HepG2 (cell line): Measurements from ENCODE around the gene TBXAS1. TPM values are rescaled to one million over a fixed set of nuclear protein-coding genes. Genes with fewer than 3 reads are reported as not detected.
A peak's percentile ranks its signal among the peaks of the same experiment; 100 is the strongest.

ENCODE experiments used
- AKNA ChIP-seq: sonication (generic); formaldehyde crosslinking; IDR thresholded peaks from 2 replicates; pipeline ENCODE4 v1.4.0; 2020; ENCODE audit warnings: missing genetic modification reagents, borderline replicate concordance
- FOXJ3 ChIP-seq: sonication (generic); formaldehyde crosslinking; IDR thresholded peaks from 2 replicates; pipeline ENCODE4 v1.4.0; 2020; ENCODE audit warnings: missing genetic modification reagents, mild to moderate bottlenecking, borderline replicate concordance
- HMGA1 ChIP-seq: sonication (generic); formaldehyde crosslinking; conservative IDR thresholded peaks from 2 replicates; pipeline ENCODE4 v1.4.0; 2020; ENCODE audit warnings: missing genetic modification reagents
- HOMEZ ChIP-seq: IDR thresholded peaks from 2 replicates; pipeline ENCODE4 v1.6.1; 2016; ENCODE audit warnings: low read depth
- LRRFIP1 ChIP-seq: sonication (generic); formaldehyde crosslinking; conservative IDR thresholded peaks from 2 replicates; pipeline ENCODE4 v1.4.0; 2020; ENCODE audit warnings: missing genetic modification reagents
- NR2F1 ChIP-seq, 2 experiments: fragments of 450-650 bp in 1 of 2; formaldehyde crosslinking in 1 of 2; IDR thresholded peaks; 2 replicates each; pipeline versions ENCODE4 v1.5.0 to v1.6.1; 2016 to 2020; ENCODE audit warnings: mild to moderate bottlenecking in 1 of 2, missing compliant biosample characterization in 1 of 2, missing genetic modification reagents in 1 of 2, moderate library complexity in 1 of 2
- PHF21A ChIP-seq: sonication (generic); formaldehyde crosslinking; IDR thresholded peaks from 2 replicates; pipeline ENCODE4 v1.5.0; 2020; ENCODE audit warnings: mild to moderate bottlenecking, missing genetic modification reagents
- PITX1 ChIP-seq: sonication (generic); formaldehyde crosslinking; IDR thresholded peaks from 2 replicates; pipeline ENCODE4 v1.5.1; 2020; ENCODE audit warnings: mild to moderate bottlenecking, missing genetic modification reagents
- RXRB ChIP-seq: IDR thresholded peaks from 2 replicates; pipeline ENCODE4 v1.6.1; 2016; ENCODE audit warnings: borderline replicate concordance, missing genetic modification reagents, missing compliant biosample characterization
- SETDB1 ChIP-seq: sonication (generic); formaldehyde crosslinking; IDR thresholded peaks from 2 replicates; pipeline ENCODE4 v1.5.1; 2020; ENCODE audit warnings: missing genetic modification reagents, mild to moderate bottlenecking, borderline replicate concordance
- ZFX ChIP-seq: sonication (generic); formaldehyde crosslinking; IDR thresholded peaks from 2 replicates; pipeline ENCODE4 v1.4.0; 2020; ENCODE audit warnings: mild to moderate bottlenecking, low read depth, missing genetic modification reagents, moderate library complexity
- polyA plus RNA-seq, 8 experiments: library from polyadenylated mRNA; depleted of rRNA in 3 of 8; stranded (reverse) in 7 of 8; unstranded in 1 of 8; fragments of >200 nt; fragmentation: Illumina TruSeq in 4 of 8; extraction: Trizol in 4 of 8; gene quantifications; 2 replicates each; pipeline versions ENCODE4 v1.2.1 to v1.2.3, GENCODE V29; 2011 to 2016; ENCODE audit warnings: low read depth in 4 of 8, missing spikeins in 1 of 8, mixed read lengths in 1 of 8; ENCODE audit not compliant: insufficient read depth in 1 of 8
- total RNA-seq, 5 experiments: library from RNA; depleted of rRNA; stranded (reverse); fragments of >200 nt; fragmentation: Illumina TruSeq; extraction: Trizol; gene quantifications; 2 replicates each; pipeline ENCODE4 v1.2.3, GENCODE V29; 2016; ENCODE audit warnings: low read depth in 1 of 5
- TF ChIP-seq, protein P1 (sequence below): sonication (generic); formaldehyde crosslinking; IDR thresholded peaks from 2 replicates; pipeline ENCODE4 v1.4.0; 2020; ENCODE audit warnings: mild to moderate bottlenecking, missing genetic modification reagents, borderline replicate concordance
- TF ChIP-seq, protein P2 (sequence below): sonication (generic); formaldehyde crosslinking; IDR thresholded peaks from 2 replicates; pipeline ENCODE4 v1.4.0; 2020; ENCODE audit warnings: missing genetic modification reagents

TBXAS1 gene
- total and polyA plus RNA-seq, 2 of the 13 experiments (the other 11 are each of a cell fraction or from before 2014, with no cell fraction given): 4.0 to 4.9 TPM

DNA sequence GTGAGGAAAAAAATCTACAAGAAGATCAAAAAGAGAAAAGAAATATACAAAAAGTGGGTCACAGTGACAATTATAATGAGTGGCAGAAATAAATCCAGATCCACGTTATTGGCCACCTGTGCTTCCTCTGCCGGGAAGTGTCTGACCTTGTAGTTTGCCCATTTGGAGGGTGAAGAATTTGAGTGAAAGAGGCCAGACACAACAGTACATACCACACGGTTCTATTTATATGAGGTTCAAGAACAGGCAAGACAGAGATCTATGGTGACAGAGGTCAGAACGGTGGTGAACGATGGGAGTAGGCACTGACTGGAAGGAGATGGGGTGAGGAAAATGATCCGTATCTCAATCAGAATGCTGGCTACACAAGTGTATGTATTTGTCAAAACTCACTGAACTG lies 216.6 kb downstream of the TBXAS1 start (continued):
- TF ChIP-seq FOXJ3: no peak
- no peak for TF ChIP-seq HMGA1 (CRISPR knock-in tag)
- peak; percentile 32; the same call in 1 of the 2 replicates for TF ChIP-seq RXRB (CRISPR knock-in tag)
- TF ChIP-seq PITX1 (CRISPR knock-in tag): no peak
- no peak; the same call in 1 of the 2 replicates for TF ChIP-seq HOMEZ (CRISPR knock-in tag)
- no peak for TF ChIP-seq SETDB1
- no peak for TF ChIP-seq PHF21A (CRISPR knock-in tag)
- TF ChIP-seq ZFX (CRISPR knock-in tag): no peak
- TF ChIP-seq, protein P1, sequence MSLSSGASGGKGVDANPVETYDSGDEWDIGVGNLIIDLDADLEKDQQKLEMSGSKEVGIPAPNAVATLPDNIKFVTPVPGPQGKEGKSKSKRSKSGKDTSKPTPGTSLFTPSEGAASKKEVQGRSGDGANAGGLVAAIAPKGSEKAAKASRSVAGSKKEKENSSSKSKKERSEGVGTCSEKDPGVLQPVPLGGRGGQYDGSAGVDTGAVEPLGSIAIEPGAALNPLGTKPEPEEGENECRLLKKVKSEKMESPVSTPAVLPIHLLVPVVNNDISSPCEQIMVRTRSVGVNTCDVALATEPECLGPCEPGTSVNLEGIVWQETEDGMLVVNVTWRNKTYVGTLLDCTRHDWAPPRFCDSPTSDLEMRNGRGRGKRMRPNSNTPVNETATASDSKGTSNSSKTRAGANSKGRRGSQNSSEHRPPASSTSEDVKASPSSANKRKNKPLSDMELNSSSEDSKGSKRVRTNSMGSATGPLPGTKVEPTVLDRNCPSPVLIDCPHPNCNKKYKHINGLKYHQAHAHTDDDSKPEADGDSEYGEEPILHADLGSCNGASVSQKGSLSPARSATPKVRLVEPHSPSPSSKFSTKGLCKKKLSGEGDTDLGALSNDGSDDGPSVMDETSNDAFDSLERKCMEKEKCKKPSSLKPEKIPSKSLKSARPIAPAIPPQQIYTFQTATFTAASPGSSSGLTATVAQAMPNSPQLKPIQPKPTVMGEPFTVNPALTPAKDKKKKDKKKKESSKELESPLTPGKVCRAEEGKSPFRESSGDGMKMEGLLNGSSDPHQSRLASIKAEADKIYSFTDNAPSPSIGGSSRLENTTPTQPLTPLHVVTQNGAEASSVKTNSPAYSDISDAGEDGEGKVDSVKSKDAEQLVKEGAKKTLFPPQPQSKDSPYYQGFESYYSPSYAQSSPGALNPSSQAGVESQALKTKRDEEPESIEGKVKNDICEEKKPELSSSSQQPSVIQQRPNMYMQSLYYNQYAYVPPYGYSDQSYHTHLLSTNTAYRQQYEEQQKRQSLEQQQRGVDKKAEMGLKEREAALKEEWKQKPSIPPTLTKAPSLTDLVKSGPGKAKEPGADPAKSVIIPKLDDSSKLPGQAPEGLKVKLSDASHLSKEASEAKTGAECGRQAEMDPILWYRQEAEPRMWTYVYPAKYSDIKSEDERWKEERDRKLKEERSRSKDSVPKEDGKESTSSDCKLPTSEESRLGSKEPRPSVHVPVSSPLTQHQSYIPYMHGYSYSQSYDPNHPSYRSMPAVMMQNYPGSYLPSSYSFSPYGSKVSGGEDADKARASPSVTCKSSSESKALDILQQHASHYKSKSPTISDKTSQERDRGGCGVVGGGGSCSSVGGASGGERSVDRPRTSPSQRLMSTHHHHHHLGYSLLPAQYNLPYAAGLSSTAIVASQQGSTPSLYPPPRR (CRISPR knock-in tag): no peak
- TF ChIP-seq NR2F1 (CRISPR knock-in tag; IDR thresholded peaks at IDR 0.05): no peak
- no peak for TF ChIP-seq LRRFIP1 (CRISPR knock-in tag)
- no peak for TF ChIP-seq AKNA (CRISPR knock-in tag)
- TF ChIP-seq, protein P2, sequence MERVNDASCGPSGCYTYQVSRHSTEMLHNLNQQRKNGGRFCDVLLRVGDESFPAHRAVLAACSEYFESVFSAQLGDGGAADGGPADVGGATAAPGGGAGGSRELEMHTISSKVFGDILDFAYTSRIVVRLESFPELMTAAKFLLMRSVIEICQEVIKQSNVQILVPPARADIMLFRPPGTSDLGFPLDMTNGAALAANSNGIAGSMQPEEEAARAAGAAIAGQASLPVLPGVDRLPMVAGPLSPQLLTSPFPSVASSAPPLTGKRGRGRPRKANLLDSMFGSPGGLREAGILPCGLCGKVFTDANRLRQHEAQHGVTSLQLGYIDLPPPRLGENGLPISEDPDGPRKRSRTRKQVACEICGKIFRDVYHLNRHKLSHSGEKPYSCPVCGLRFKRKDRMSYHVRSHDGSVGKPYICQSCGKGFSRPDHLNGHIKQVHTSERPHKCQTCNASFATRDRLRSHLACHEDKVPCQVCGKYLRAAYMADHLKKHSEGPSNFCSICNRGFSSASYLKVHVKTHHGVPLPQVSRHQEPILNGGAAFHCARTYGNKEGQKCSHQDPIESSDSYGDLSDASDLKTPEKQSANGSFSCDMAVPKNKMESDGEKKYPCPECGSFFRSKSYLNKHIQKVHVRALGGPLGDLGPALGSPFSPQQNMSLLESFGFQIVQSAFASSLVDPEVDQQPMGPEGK (CRISPR knock-in tag): no peak
